Suppressor macrophage treated with lipopolysaccharide for 1 hour (primary cell): ENCODE data around the gene DIPK1C.

Source experiments
- DNase-seq, 3 donors: peaks; one replicate each; pipeline ENCODE4 v3.0.0-alpha.2; 2020 to 2022

Gene DIPK1C

DNA sequence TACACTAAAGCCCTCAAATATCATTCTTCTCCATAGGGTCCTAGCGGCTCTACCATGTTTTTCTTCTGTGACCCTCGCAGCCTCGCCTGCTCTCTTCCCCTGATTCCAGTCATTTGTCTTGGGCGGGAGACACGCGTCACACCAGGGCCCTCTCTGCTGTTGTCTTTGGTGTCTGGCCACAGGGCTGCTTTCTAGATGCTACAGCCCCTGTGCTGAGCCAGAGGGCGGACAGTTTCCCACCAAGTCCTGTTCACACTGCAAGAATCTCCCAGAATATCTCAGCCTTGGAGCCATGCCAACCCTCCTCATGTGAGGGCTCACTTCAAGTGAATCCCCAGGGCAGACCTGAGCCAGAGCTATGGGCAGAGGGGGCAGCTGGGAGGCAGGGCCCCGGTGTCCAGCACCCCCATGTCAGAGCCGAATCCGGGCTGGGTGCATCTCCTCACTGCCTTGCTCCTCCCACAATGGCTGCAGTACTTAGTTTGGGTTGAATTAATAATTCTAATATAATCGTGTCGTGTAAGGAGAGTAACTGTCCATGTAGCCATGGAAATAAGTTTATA is 42.1 kb downstream of the DIPK1C start:
- DNase-seq, result no peak

DNA sequence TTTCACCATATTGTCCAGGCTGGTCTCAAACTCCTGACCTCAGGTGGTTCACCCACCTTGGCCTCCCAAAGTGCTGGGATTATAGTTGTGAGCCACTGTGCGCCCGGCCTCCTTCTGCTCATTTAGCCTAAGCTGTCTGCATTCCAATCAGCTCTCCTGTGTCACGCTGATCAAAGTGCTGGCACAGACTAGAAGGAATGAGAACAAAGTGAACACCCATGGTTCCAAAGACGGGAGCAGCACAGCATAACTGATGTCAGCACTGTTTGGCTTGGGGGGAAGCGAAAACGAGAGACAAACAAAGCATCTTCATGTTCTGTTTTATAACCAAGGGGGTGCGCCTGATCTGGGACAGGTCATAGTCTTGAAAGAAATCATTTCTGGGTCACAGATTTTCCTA is 43.3 kb downstream of the DIPK1C start:
- no peak for DNase-seq

DNA sequence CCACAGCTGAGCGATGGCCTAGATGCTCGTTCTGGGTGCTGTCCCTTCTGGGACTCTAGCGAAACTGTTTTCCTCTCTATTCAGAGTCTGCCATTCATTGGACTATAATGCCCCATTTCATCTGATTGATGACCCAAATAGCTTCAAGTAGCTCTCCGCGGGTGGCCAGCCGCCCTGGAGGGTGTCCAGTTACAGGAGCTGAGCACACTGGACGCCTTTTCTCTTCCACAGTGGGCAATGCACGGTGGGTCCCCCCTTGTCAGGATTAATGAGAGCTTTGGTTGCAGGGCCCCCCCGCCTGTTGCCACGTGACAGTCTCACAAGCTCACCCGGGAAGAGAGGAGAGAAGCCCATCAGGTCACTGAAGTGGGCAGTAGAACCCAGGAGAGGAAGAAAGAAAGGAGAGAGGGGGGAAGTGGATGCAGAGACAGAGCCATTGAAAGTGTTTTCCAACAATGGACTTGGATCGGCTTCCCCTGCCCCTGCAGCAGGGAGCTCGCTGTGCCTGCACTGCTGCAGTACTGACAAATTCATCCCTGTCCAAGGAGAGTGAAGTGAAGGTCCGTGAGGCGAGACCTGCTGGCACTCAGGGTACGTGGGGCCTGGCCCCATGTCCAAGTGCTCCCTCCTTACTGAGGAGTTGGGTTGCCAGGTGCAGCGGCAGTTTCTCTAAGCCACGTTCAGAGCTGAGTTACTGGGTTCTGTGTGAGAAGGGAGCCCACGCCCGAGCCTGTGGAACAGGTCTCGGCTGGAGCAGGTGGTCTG is 44.8 kb downstream of the DIPK1C start:
- no peak for DNase-seq

GRCh38 chr18:74411475-74411874 is 45.6 kb downstream of the DIPK1C start:
- no peak for DNase-seq

- DNase-seq, result no peak
These were observed 46.6 kb downstream of the DIPK1C start for GRCh38 chr18:74410441-74410992.

DNA sequence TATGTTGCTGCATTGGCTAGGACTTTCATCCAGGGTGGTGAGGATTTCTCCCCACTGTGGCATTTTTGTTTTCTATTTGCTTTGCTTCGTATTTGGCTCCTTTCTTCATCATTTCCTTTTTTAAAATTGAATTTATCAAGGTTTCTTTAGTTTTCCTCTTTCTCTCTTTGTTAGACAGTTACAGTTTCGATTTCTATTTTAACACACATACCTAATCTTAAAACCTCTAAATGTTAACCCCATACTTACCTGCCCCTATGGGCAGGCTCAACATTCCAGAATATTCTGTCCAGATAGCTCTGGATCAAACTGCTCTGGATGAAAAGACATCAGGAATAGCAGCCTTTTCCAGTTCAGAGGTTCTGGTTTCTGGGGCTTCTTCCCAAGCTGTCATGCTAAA is 49.2 kb downstream of the DIPK1C start:
- no peak for DNase-seq

DNA sequence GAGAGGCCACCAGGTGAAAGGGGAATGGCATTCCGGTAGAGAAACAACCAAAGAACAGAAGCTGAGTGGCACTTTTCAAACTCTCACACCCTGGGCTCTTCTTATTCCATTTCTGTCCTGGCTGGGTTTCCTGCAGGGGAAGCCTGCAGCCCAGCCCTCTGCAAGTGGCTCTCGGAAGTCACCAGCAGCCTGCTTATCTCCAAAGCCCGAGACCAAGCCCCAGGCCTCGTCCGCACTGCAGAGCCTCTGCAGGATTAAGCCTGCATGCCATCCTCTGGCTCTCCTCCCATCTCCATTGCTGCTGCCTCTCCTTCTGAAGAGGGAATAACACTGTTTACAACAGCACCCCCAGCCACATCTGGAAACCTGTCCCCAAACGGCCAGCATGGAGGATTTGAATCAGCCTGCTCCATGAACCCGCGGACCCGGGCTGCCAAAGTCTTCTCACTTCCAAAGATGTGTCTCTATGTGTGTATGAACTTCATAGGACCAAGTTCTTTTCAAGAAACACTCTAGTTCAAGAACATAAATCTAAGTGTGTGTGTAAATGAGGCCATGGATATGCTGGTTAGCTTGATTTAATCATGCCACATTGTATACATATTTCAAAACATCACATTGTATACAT is 54.2 kb downstream of the DIPK1C start:
- no peak for DNase-seq

GRCh38 chr18:74400813-74401212 is 56.3 kb downstream of the DIPK1C start:
- DNase-seq, result no peak

DNA sequence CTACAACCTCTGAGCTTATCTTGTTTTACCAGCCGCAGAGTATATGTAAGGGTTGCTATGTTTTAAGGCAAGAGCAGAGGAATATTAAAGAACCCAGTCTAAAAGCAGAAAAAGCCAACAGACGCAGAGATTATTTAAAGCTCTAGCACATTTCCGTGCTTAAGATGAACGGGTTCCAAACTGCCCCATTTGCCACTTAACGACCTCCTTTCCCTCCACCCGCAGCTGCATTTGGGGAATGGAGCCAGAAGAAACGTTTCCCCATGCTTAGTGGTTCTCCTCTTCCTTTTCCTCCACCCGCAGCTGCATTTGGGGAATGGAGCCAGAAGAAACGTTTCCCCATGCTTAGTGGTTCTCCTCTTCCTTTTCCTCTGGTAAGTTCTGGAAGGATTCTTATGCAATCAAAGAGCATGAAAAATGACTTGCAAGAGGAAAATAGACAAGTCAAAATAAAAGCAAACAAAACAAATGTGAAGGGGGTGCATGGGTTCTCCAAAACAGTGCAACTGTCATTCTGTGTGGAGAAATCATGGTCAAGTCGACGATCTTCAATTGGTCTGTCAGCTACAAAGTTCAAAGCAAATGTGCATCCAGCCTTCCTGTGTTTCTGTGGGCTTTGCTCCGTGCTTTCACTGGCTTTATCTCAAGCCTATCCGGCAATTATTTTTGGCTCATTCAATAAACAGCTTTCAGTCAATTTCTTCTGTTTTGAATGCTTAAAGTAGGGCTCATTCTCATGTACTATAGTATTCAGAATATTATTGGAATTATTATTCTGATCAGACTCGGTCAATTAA is 57.8 kb downstream of the DIPK1C start:
- DNase-seq, result peak in 1 of 3 donors; percentile 22

DNA sequence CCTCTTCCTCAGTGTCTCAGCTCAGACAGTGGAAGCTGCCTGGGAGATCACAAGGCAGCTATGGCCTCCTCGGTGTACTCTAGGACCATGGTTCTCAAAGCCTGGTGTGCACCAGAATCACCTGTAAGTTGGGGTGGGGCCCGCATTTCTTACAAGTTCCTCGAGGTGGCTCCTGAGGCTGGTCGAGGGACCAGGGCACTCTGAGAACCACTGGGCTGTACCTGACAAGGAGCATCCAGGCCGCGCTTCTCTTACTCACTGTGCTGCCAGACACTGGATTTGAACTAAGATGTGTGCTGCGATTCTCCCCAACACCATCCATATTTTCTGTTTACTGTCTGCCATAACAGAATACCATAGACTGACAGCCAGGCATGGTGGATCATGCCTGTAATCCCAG is 59.5 kb downstream of the DIPK1C start:
- DNase-seq, result no peak

GRCh38 chr18:74396171-74397169 is 60.6 kb downstream of the DIPK1C start:
- peak in 2 of 3 donors; percentile 23 to 49 for DNase-seq

DNA sequence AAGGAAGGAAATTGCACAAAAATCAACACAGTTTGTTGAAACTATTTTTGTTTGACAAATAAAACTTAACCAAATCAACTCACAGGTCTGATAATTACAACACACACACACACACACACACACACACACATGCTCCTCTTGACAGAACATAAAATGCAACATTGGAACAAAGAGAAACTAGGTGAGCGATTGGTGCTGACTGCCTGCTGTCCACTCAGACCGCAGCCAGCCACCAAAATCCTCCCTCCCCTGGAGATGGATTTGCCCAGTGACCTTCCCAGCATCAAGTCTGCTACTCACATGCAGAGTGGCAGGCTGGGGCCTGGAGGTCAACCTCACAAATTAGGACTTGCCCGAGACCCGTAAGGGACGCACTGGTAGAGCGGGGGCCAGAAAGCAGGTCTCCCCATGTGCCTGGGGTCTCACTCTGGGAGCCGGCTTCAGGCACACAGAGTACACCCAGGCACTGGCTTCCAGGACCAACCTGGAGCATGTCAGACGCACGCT is 61.4 kb downstream of the DIPK1C start:
- DNase-seq, result no peak

DNA sequence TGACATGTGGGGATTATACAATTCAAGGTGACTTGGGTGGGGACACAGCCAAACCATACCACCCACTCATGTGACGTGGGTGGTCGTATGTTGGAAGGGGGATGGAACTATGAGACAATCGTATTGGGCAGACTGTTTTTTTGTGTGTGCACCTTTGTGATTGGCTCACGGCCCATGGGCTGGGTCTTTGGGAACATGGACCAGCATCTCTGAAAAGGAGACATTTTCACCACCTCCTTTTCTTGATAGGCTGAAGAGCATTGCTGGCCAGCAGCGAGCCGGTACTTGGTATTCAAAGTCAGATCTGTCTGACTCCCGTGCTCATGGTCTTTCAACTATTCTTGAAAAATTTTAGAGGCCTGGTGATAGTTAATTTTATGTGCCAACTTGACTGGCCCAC is 62.1 kb downstream of the DIPK1C start:
- DNase-seq, result no peak

DNA sequence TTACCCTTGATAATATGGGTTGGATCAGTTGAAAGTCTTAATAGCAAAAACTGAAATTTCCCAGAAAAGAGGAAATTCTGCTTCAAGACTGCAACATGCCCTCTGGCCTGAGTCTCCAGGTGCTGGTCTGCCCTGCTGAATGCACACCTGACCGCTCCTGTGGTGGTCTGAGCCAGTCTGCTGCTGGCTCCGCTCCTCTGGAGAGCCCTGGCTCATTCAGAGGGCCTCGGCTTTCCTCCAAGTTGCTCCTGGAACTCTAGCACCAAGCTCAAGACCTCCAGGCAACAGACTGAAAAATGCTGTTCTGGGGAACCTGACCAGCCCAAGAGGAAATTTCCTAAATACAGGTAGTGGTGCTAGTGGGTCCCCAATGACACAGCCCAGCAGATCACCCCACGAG is 64.8 kb downstream of the DIPK1C start:
- DNase-seq, result no peak

GRCh38 chr18:74390900-74391299 is 66.2 kb downstream of the DIPK1C start:
- peak in 2 of 3 donors; percentile 63 to 66 for DNase-seq

DNA sequence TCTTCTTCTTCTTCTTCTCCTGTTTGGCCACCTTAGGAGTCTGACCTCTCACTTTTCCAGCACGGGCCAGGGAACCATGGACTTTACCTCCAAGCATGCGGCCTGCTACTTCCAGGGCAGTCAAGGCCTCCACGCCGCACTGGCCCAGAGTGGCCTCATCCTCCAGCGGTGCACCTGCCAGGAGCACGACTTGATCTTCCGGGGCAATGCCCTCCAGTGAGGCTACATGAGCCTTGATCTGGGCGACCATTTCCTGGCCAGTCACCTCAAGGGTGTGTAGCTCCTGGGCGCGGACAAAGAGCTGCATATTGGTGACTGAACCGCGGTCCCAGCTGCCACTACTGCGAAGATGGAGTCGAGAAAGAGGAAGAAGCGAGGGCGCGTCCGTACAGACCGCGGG is 67.1 kb downstream of the DIPK1C start:
- DNase-seq, result no peak

- no peak for DNase-seq
These were observed 67.8 kb downstream of the DIPK1C start for GRCh38 chr18:74389171-74389927.

DNA sequence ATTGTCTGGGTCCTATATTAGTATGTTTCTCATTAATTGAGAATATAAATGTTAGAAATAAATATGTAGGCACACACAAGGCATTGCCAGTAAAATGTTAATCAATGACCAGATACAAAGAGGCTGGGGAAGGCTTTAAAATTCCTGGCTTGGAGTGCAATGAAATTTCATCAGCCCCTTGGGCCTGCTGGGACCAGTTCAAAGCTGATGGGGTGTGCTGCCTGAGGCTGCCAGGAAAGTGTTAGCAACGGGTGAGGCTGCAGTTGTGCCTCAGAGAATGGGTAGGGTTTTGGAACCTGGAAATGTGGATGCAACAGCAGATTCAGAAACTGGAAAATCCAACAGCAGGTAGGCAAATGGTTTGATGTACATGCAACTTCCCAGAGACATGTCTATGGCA is 68.9 kb downstream of the DIPK1C start:
- DNase-seq, result no peak

GRCh38 chr18:74387383-74387782 is 69.7 kb downstream of the DIPK1C start:
- no peak for DNase-seq
